NT2/D1 (cell line): ENCODE measurements around the gene GTPBP4.

Source experiments
- SUZ12 ChIP-seq: IDR thresholded peaks from 2 replicates; pipeline ENCODE4 v1.6.1; 2011; ENCODE audit not compliant: insufficient read length, insufficient read depth; ENCODE audit errors: extremely low read depth
- YY1 ChIP-seq: IDR thresholded peaks from 2 replicates; pipeline ENCODE4 v1.6.1; 2011; ENCODE audit not compliant: insufficient read length, insufficient read depth
- ZNF274 ChIP-seq: IDR thresholded peaks from 2 replicates; pipeline ENCODE4 v1.6.1; 2011; ENCODE audit warnings: mild to moderate bottlenecking, low read depth, low read length

GRCh38 chr10:947051-947450, 41.2 kb upstream of the GTPBP4 start:
- TF ChIP-seq YY1 (no peak), ZNF274 (no peak), SUZ12 (no peak)
